ENCODE measurements around the gene GH2.
"Not testable (repeated sequence)": the region's sequence is repeated elsewhere in the genome, so short reads cannot be mapped to it uniquely, and the experiment has no call there.

- peak; percentile 42; the same call in 1 of the 2 replicates for TF ChIP-seq CTCF (conservative IDR thresholded peaks at IDR 0.05; ENCODE audit: low read length)
- not testable (repeated sequence) for TF ChIP-seq EZH2phosphoT487 (IDR thresholded peaks at IDR 0.05; ENCODE audit: borderline replicate concordance)
Observed at GRCh38 chr17:63903787-63904201, 22.1 kb upstream of the GH2 start.
